BLaER1 treated with 17β-estradiol and CSF1 and Interleukin-3, amounts not matched to agents 10 nM and 100 nM (cell line): ENCODE data around the gene NAA80.
A peak's percentile ranks its signal among the peaks of the same experiment; 100 is the strongest.

Source experiments
- H3K27ac ChIP-seq, 11 experiments: shearing (Covaris generic); formaldehyde crosslinking; 2 replicates each; pipeline ENCODE4 v1.8.1; 2022
- H3K27me3 ChIP-seq, 11 experiments: shearing (Covaris generic); formaldehyde crosslinking; 2 replicates each; pipeline ENCODE4 v1.8.1; 2022
- H3K36me3 ChIP-seq, 11 experiments: shearing (Covaris generic); formaldehyde crosslinking; 2 replicates each; pipeline ENCODE4 v1.8.1; 2022
- H3K4me1 ChIP-seq, 10 experiments: shearing (Covaris generic); formaldehyde crosslinking; 2 replicates each; pipeline ENCODE4 v1.8.1; 2022
- H3K4me2 ChIP-seq, 11 experiments: shearing (Covaris generic); formaldehyde crosslinking; 2 replicates each; pipeline ENCODE4 v1.8.1; 2022
- H3K4me3 ChIP-seq, 10 experiments: shearing (Covaris generic); formaldehyde crosslinking; 2 replicates each; pipeline ENCODE4 v1.8.1; 2022
- H3K9ac ChIP-seq, 11 experiments: shearing (Covaris generic); formaldehyde crosslinking; 2 replicates each; pipeline ENCODE4 v1.8.1; 2022
- H3K9me3 ChIP-seq, 11 experiments: shearing (Covaris generic); formaldehyde crosslinking; replicated peaks in 1 of 11; 2 replicates each; pipeline ENCODE4 v1.8.1; 2022
- H4K20me1 ChIP-seq, 11 experiments: shearing (Covaris generic); formaldehyde crosslinking; 2 replicates each; pipeline ENCODE4 v1.8.1; 2022
- Cebpa-rat ChIP-seq, 11 experiments: shearing (Covaris generic); IDR thresholded peaks; 2 replicates each; pipeline ENCODE4 v1.8.1; 2022

Gene NAA80

DNA sequence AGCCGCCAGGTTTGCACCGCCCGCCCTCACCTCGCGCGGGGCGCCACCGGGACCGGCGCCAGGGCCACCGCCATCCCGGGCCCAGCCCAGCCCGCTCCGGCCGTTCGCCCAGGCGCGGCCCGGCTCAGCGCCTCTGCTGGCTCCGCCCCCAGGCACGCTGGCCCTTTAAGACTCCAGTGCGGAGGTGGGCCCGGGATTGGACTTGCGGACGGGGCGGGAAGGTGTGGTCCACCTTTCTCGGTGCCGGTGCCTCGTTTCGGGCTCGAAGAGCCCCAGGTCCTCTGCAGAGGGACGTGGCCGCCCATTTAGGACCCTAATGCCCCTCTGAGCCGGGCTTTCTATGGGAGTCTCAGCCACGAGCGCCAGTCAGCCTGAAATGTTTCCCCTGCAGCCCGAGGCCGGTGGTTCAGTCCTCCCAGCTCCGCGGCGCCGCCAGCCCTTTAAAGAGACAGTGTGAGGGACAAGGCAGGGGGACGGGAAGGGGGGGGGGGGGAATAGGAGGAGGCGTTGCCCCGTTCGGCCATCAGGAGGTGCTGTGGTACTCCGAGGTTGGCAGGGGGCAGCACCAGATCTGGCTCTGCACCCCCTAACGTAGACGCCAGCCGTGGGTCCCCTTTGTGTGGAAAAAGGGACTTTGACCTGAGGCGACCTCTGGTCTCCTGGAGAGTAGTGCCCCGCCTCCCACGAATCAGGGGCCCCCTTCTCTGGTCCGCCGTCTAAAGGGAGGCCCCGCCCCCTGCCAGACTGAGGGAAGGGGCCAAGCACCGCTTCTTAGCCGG is 22.3 kb upstream of the NAA80 start:
- Histone ChIP-seq H3K4me2 (peak overlapping the region; percentile 90 to 99 (median 97)), H3K9ac (peak overlapping the region; percentile 93 to 100 (median 99)), H4K20me1 (peaks cover 0 to 58% (median 38%) of the 10 kb centered on the region in 11 experiments; a peak in 18 of 22 replicates), H3K36me3 (peaks cover 21 to 62% (median 50%) of the 10 kb centered on the region in 11 experiments; a peak in 21 of 22 replicates), H3K4me1 (peaks cover 68 to 89% (median 81%) of the 10 kb centered on the region in 10 experiments), H3K9me3 (no peaks in the 10 kb centered on the region), H3K4me3 (peak overlapping the region; percentile 73 to 89 (median 78)), H3K27me3 (no peaks in the 10 kb centered on the region), H3K27ac (peak overlapping the region; percentile 94 to 100 (median 99))
- TF ChIP-seq Cebpa-rat (IDR thresholded peaks at IDR 0.05) = no peak

GRCh38 chr3:50320853-50321335 is 21.7 kb upstream of the NAA80 start:
- no peak for TF ChIP-seq Cebpa-rat (IDR thresholded peaks at IDR 0.05)
- Histone ChIP-seq H3K27ac (peak overlapping the region; percentile 94 to 100 (median 99)), H3K9me3 (no peaks in the 10 kb centered on the region), H3K9ac (peak overlapping the region; percentile 93 to 100 (median 99)), H3K36me3 (peaks cover 21 to 62% (median 50%) of the 10 kb centered on the region in 11 experiments; a peak in 21 of 22 replicates), H3K4me3 (peak overlapping the region; percentile 73 to 89 (median 78)), H4K20me1 (peaks cover 0 to 57% (median 41%) of the 10 kb centered on the region in 11 experiments; a peak in 18 of 22 replicates), H3K4me1 (peaks cover 67 to 86% (median 79%) of the 10 kb centered on the region in 10 experiments), H3K27me3 (no peaks in the 10 kb centered on the region), H3K4me2 (peak overlapping the region; percentile 90 to 99 (median 97))

- peaks cover 67 to 78% (median 75%) of the 10 kb centered on the region in 10 experiments for H3K4me1 ChIP-seq
- H3K36me3 ChIP-seq = peaks cover 19 to 61% (median 46%) of the 10 kb centered on the region in 11 experiments; a peak in 19 of 22 replicates
- H3K27ac ChIP-seq = peak overlapping the region; percentile 94 to 100 (median 99); a peak in 21 of 22 replicates
Observed at GRCh38 chr3:50319894-50320625, 20.9 kb upstream of the NAA80 start.

GRCh38 chr3:50319181-50319893 is 20.1 kb upstream of the NAA80 start:
- no peak for TF ChIP-seq Cebpa-rat (IDR thresholded peaks at IDR 0.05)
- Histone ChIP-seq H3K9me3 (no peaks in the 10 kb centered on the region), H3K36me3 (peaks cover 19 to 61% (median 50%) of the 10 kb centered on the region in 11 experiments; a peak in 19 of 22 replicates), H4K20me1 (peaks cover 0 to 47% (median 41%) of the 10 kb centered on the region in 11 experiments; a peak in 18 of 22 replicates), H3K27ac (peak overlapping the region in 4 of 11 experiments; percentile 12 to 32 (median 19); a peak in 3 of 22 replicates), H3K4me1 (peaks cover 67 to 73% (median 70%) of the 10 kb centered on the region in 10 experiments), H3K27me3 (no peaks in the 10 kb centered on the region), H3K4me2 (peak overlapping the region; percentile 90 to 99 (median 97)), H3K4me3 (peak overlapping the region in 7 of 10 experiments; percentile 14 to 87 (median 78); a peak in 12 of 20 replicates), H3K9ac (peak overlapping the region; percentile 29 to 100 (median 98); a peak in 17 of 22 replicates)

More at GRCh38 chr3:50319894-50320625, 20.9 kb upstream of the NAA80 start:
- no peak for TF ChIP-seq Cebpa-rat (IDR thresholded peaks at IDR 0.05)
- Histone ChIP-seq H3K9ac (peak overlapping the region; percentile 93 to 100 (median 99)), H3K4me3 (peak overlapping the region; percentile 73 to 89 (median 78)), H3K27me3 (no peaks in the 10 kb centered on the region), H4K20me1 (peaks cover 0 to 50% (median 40%) of the 10 kb centered on the region in 11 experiments; a peak in 18 of 22 replicates), H3K4me2 (peak overlapping the region; percentile 90 to 99 (median 97)), H3K9me3 (no peaks in the 10 kb centered on the region)

DNA sequence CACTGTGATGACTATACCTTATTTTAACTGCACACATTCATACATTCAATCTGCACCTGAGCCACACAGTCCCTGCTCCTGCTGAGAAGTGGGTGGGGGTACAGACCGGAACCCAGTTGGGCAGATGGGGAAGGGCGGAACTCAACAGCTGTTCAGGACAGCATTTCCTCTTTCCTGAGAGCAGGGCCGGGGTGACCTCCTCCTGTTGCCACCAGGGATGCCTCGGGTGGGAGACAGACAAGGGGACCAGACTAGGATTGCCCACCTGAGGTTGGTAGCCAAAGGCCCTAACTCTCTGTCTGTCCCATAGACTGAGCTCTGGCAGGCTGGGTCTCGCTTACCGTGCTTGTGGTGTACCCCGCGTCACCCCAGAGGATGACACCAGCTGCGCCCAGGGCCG is 19.4 kb upstream of the NAA80 start:
- Histone ChIP-seq H3K27ac (peak overlapping the region in 5 of 11 experiments; percentile 15 to 35 (median 32); a peak in 4 of 22 replicates), H3K4me3 (peak overlapping the region in 5 of 10 experiments; percentile 7 to 51 (median 16); a peak in 7 of 20 replicates), H3K4me1 (peaks cover 59 to 65% (median 63%) of the 10 kb centered on the region in 10 experiments), H3K27me3 (no peaks in the 10 kb centered on the region), H3K4me2 (peak overlapping the region; percentile 90 to 99 (median 97)), H4K20me1 (peaks cover 0 to 47% (median 41%) of the 10 kb centered on the region in 11 experiments; a peak in 17 of 22 replicates), H3K9me3 (no peaks in the 10 kb centered on the region), H3K9ac (peak overlapping the region; percentile 8 to 99 (median 93); a peak in 16 of 22 replicates), H3K36me3 (peaks cover 19 to 60% (median 50%) of the 10 kb centered on the region in 11 experiments; a peak in 19 of 22 replicates)
- no peak for TF ChIP-seq Cebpa-rat (IDR thresholded peaks at IDR 0.05)

DNA sequence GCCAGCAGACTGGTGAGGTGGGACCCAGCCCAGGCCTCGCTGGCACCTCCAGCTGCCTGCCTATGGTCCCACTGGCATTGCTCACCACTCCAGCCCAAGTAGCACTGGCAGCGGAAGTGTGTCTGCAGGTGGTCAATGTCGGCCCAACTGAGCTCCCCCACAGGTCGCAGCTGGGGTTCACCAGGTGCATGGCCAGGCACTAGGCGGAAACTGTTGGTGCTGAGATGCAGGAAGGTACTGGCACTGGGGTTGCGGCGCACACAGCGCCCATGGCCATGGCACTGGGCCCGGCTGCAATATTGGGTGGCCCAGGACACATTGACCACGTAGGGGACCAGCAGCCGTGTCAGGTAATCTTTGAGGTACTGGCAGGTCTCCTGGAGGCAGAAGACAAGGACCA is 19.0 kb upstream of the NAA80 start:
- Histone ChIP-seq H3K27me3 (no peaks in the 10 kb centered on the region), H3K9ac (peak overlapping the region; percentile 8 to 99 (median 93); a peak in 13 of 22 replicates), H4K20me1 (peaks cover 0 to 47% (median 41%) of the 10 kb centered on the region in 11 experiments; a peak in 17 of 22 replicates), H3K36me3 (peaks cover 19 to 60% (median 50%) of the 10 kb centered on the region in 11 experiments; a peak in 19 of 22 replicates), H3K4me1 (peaks cover 55 to 61% (median 58%) of the 10 kb centered on the region in 10 experiments), H3K4me3 (peak overlapping the region in 5 of 10 experiments; percentile 7 to 51 (median 26); a peak in 6 of 20 replicates), H3K27ac (peak overlapping the region in 4 of 11 experiments; percentile 15 to 35 (median 28); a peak in 6 of 22 replicates), H3K4me2 (peak overlapping the region; percentile 90 to 99 (median 97)), H3K9me3 (no peaks in the 10 kb centered on the region)
- no peak for TF ChIP-seq Cebpa-rat (IDR thresholded peaks at IDR 0.05)

- TF ChIP-seq Cebpa-rat (IDR thresholded peaks at IDR 0.05) = no peak
- peak overlapping the region; percentile 90 to 99 (median 97); a peak in 21 of 22 replicates for H3K4me2 ChIP-seq
- H4K20me1 ChIP-seq = peaks cover 0 to 47% (median 41%) of the 10 kb centered on the region in 11 experiments; a peak in 17 of 22 replicates
- H3K4me3 ChIP-seq = no peak overlapping the region
- H3K27ac ChIP-seq = peak overlapping the region in 3 of 11 experiments; percentile 9 to 32 (median 28); a peak in 3 of 22 replicates
- H3K36me3 ChIP-seq = peaks cover 19 to 60% (median 50%) of the 10 kb centered on the region in 11 experiments; a peak in 19 of 22 replicates
- H3K9me3 ChIP-seq = no peaks in the 10 kb centered on the region
- H3K27me3 ChIP-seq = no peaks in the 10 kb centered on the region
- peaks cover 46 to 52% (median 50%) of the 10 kb centered on the region in 10 experiments for H3K4me1 ChIP-seq
- peak overlapping the region in 9 of 11 experiments; percentile 0 to 98 (median 44); a peak in 15 of 22 replicates for H3K9ac ChIP-seq
Observed at GRCh38 chr3:50317300-50317699, 18.1 kb upstream of the NAA80 start.
